ENCODE data around the gene CTNNA2. TPM values are rescaled to one million over a fixed set of nuclear protein-coding genes. Genes with fewer than 3 reads are reported as not detected.

The CTNNA2 gene
- total RNA-seq, 1 donor from 2014 or later = 3.5 TPM

- H3K27me3 ChIP-seq (ENCODE audit: control insufficient read depth, insufficient read depth, low read length) = no peaks in the 10 kb centered on the region
- no peak for TF ChIP-seq CTCF (IDR thresholded peaks at IDR 0.05; ENCODE audit: insufficient read depth, low read length, poor library complexity, severe bottlenecking)
- no peak for DNase-seq (ENCODE audit: low read depth)
- no peaks in the 10 kb centered on the region for H3K36me3 ChIP-seq (ENCODE audit: control insufficient read depth, insufficient read depth, low read length)
- no peak overlapping the region for H3K4me3 ChIP-seq (ENCODE audit: low read depth, low read length)
These were observed 489.3 kb downstream of the CTNNA2 start for GRCh38 chr2:80002112-80002511.

- H3K27me3 ChIP-seq (ENCODE audit: control insufficient read depth, insufficient read depth, low read length) = peaks cover under 1% of the 10 kb centered on the region
- H3K36me3 ChIP-seq (ENCODE audit: control insufficient read depth, insufficient read depth, low read length) = no peaks in the 10 kb centered on the region
- no peak for DNase-seq (ENCODE audit: low read depth)
- no peak for TF ChIP-seq CTCF (IDR thresholded peaks at IDR 0.05; ENCODE audit: insufficient read depth, low read length, poor library complexity, severe bottlenecking)
- H3K4me3 ChIP-seq (ENCODE audit: low read depth, low read length) = no peak overlapping the region
These were observed 489.8 kb downstream of the CTNNA2 start for GRCh38 chr2:80002568-80003157.

- Histone ChIP-seq H3K27me3 (ENCODE audit: control insufficient read depth, insufficient read depth, low read length) (peaks cover 2% of the 10 kb centered on the region), H3K4me3 (ENCODE audit: low read depth, low read length) (no peak overlapping the region), H3K36me3 (ENCODE audit: control insufficient read depth, insufficient read depth, low read length) (no peaks in the 10 kb centered on the region)
- no peak for DNase-seq (ENCODE audit: low read depth)
- no peak for TF ChIP-seq CTCF (IDR thresholded peaks at IDR 0.05; ENCODE audit: insufficient read depth, low read length, poor library complexity, severe bottlenecking)
These were observed 495.1 kb downstream of the CTNNA2 start for GRCh38 chr2:80007777-80008503.

GRCh38 chr2:80008596-80008995 lies 495.7 kb downstream of the CTNNA2 start:
- Histone ChIP-seq H3K36me3 (ENCODE audit: control insufficient read depth, insufficient read depth, low read length) (no peaks in the 10 kb centered on the region), H3K27me3 (ENCODE audit: control insufficient read depth, insufficient read depth, low read length) (peaks cover 2% of the 10 kb centered on the region), H3K4me3 (ENCODE audit: low read depth, low read length) (no peak overlapping the region)
- no peak for TF ChIP-seq CTCF (IDR thresholded peaks at IDR 0.05; ENCODE audit: insufficient read depth, low read length, poor library complexity, severe bottlenecking)
- no peak for DNase-seq (ENCODE audit: low read depth)

- Histone ChIP-seq H3K4me3 (ENCODE audit: low read depth, low read length) (no peak overlapping the region), H3K27me3 (ENCODE audit: control insufficient read depth, insufficient read depth, low read length) (peaks cover 2% of the 10 kb centered on the region), H3K36me3 (ENCODE audit: control insufficient read depth, insufficient read depth, low read length) (no peaks in the 10 kb centered on the region)
- TF ChIP-seq CTCF (IDR thresholded peaks at IDR 0.05; ENCODE audit: insufficient read depth, low read length, poor library complexity, severe bottlenecking) = no peak
- DNase-seq (ENCODE audit: low read depth) = no peak
These were observed 496.4 kb downstream of the CTNNA2 start for GRCh38 chr2:80009211-80009610.
